ENCODE measurements around the gene TRDMT1.

DNA sequence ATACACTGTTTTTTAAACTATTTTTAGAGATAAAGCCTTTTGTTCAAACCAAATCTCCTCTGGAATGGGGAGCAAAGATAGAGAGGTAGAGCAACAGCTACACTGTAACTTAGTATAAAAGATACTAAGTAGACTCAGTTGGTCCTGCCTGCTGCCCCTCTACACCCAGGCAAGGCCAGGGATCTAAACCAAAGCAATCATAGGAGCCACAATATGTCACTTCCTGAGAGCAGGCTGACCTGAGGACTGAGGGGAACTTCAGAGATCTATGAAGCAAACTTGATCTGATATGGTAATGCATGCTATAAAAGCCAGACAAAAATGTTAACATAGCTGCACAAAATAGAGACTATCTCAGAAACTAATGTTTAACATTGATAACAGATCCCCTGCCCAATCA is 7.0 kb upstream of the TRDMT1 start:
- TF ChIP-seq, protein P1, sequence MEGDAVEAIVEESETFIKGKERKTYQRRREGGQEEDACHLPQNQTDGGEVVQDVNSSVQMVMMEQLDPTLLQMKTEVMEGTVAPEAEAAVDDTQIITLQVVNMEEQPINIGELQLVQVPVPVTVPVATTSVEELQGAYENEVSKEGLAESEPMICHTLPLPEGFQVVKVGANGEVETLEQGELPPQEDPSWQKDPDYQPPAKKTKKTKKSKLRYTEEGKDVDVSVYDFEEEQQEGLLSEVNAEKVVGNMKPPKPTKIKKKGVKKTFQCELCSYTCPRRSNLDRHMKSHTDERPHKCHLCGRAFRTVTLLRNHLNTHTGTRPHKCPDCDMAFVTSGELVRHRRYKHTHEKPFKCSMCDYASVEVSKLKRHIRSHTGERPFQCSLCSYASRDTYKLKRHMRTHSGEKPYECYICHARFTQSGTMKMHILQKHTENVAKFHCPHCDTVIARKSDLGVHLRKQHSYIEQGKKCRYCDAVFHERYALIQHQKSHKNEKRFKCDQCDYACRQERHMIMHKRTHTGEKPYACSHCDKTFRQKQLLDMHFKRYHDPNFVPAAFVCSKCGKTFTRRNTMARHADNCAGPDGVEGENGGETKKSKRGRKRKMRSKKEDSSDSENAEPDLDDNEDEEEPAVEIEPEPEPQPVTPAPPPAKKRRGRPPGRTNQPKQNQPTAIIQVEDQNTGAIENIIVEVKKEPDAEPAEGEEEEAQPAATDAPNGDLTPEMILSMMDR (conservative IDR thresholded peaks at IDR 0.05 in 1 of 2, IDR thresholded peaks at IDR 0.05 in 1 of 2; ENCODE audit: low read depth in 1 of 2, low read length in 2 of 2): no peak
- TF ChIP-seq EZH2 (IDR thresholded peaks at IDR 0.05; ENCODE audit: low read length, missing control alignments): no peak
